Glutamatergic neuron (in vitro differentiated cells): ENCODE measurements around the gene MBNL3. TPM values are rescaled to one million over a fixed set of nuclear protein-coding genes. Genes with fewer than 3 reads are reported as not detected.
"Not testable (repeated sequence)": the region's sequence is repeated elsewhere in the genome, so short reads cannot be mapped to it uniquely, and the experiment has no call there.

Source experiments
- DNase-seq: peaks from one replicate; pipeline ENCODE4 v3.0.0; 2022
- H3K27ac Mint-ChIP-seq: one replicate; pipeline ENCODE4 v1.8.0; 2020; ENCODE audit warnings: mild to moderate bottlenecking, mixed read lengths, inconsistent platforms; ENCODE audit not compliant: unreplicated experiment
- H3K27me3 Mint-ChIP-seq: one replicate; pipeline ENCODE4 v1.8.0; 2020; ENCODE audit warnings: mild to moderate bottlenecking, moderate library complexity, mixed read lengths, inconsistent platforms; ENCODE audit not compliant: unreplicated experiment
- H3K36me3 Mint-ChIP-seq: one replicate; pipeline ENCODE4 v1.8.0; 2020; ENCODE audit warnings: mild to moderate bottlenecking, mixed read lengths, inconsistent platforms; ENCODE audit not compliant: unreplicated experiment
- H3K4me1 Mint-ChIP-seq: one replicate; pipeline ENCODE4 v1.8.0; 2020; ENCODE audit warnings: mild to moderate bottlenecking, low read depth, mixed read lengths, inconsistent platforms; ENCODE audit not compliant: unreplicated experiment
- H3K4me3 Mint-ChIP-seq: one replicate; pipeline ENCODE4 v1.8.0; 2020; ENCODE audit warnings: mild to moderate bottlenecking, mixed read lengths, inconsistent platforms; ENCODE audit not compliant: unreplicated experiment
- H3K9me3 Mint-ChIP-seq: one replicate; pipeline ENCODE4 v1.8.0; 2020; ENCODE audit warnings: mild to moderate bottlenecking, moderate library complexity, mixed read lengths, inconsistent platforms; ENCODE audit not compliant: unreplicated experiment
- CTCF ChIP-seq: fragments of 200-600 bp; sonication (generic); IDR thresholded peaks from one replicate; pipeline ENCODE4 v1.5.0; 2021; ENCODE audit not compliant: partially characterized antibody, unreplicated experiment
- total RNA-seq: library from RNA; stranded (reverse); fragmentation: NEBNext Ultra II Directional; extraction: Animal tissue kit (Norgen Biotek cat#: 25700); gene quantifications from one replicate; pipeline ENCODE4 v1.2.1, GENCODE V29; 2021; ENCODE audit not compliant: unreplicated experiment

MBNL3 gene
- total RNA-seq, 1 donor from 2014 or later: 1.0 TPM

- Mint-ChIP-seq H3K4me3 (no peak overlapping the region), H3K9me3 (no peaks in the 10 kb centered on the region), H3K4me1 (no peaks in the 10 kb centered on the region), H3K27ac (no peak overlapping the region), H3K36me3 (no peaks in the 10 kb centered on the region), H3K27me3 (no peaks in the 10 kb centered on the region)
- no peak for DNase-seq
- TF ChIP-seq CTCF: no peak
Measured at GRCh38 chrX:132461886-132462285, 27.0 kb downstream of the MBNL3 start.

- peaks cover 3% of the 10 kb centered on the region for H3K9me3 Mint-ChIP-seq
- DNase-seq: no peak
- H3K4me1 Mint-ChIP-seq: no peaks in the 10 kb centered on the region
- H3K36me3 Mint-ChIP-seq: peaks cover 8% of the 10 kb centered on the region
- H3K4me3 Mint-ChIP-seq: no peak overlapping the region
- no peaks in the 10 kb centered on the region for H3K27me3 Mint-ChIP-seq
- no peak for TF ChIP-seq CTCF
- H3K27ac Mint-ChIP-seq: no peak overlapping the region
Measured at GRCh38 chrX:132452911-132453550, 35.8 kb downstream of the MBNL3 start.

- H3K36me3 Mint-ChIP-seq, DNase-seq, H3K4me1 Mint-ChIP-seq, H3K27me3 Mint-ChIP-seq, H3K4me3 Mint-ChIP-seq, H3K27ac Mint-ChIP-seq, H3K9me3 Mint-ChIP-seq: not testable (repeated sequence)
Measured at GRCh38 chrX:132445909-132446308, 42.9 kb downstream of the MBNL3 start.

- Mint-ChIP-seq H3K27ac (no peak overlapping the region), H3K9me3 (peaks cover 3% of the 10 kb centered on the region), H3K4me1 (no peaks in the 10 kb centered on the region), H3K27me3 (no peaks in the 10 kb centered on the region), H3K4me3 (no peak overlapping the region), H3K36me3 (peaks cover 8% of the 10 kb centered on the region)
- no peak for TF ChIP-seq CTCF
- DNase-seq: no peak
Measured at GRCh38 chrX:132444936-132445335, 43.9 kb downstream of the MBNL3 start.

- no peak for DNase-seq
- Mint-ChIP-seq H3K4me3 (no peak overlapping the region), H3K36me3 (peaks cover 3% of the 10 kb centered on the region), H3K4me1 (no peaks in the 10 kb centered on the region), H3K27me3 (no peaks in the 10 kb centered on the region), H3K27ac (no peak overlapping the region), H3K9me3 (peaks cover 1% of the 10 kb centered on the region)
- no peak for TF ChIP-seq CTCF
Measured at GRCh38 chrX:132443196-132444135, 45.4 kb downstream of the MBNL3 start.
